Measurements from ENCODE around the gene RIMS1.
"Not testable (repeated sequence)": the region's sequence is repeated elsewhere in the genome, so short reads cannot be mapped to it uniquely, and the experiment has no call there.

The RIMS1 gene

GRCh38 chr6:71977884-71978283 lies 91.5 kb downstream of the RIMS1 start:
- no peak for DNase-seq (ENCODE audit: low read depth in 2 of 2)

- no peak for DNase-seq (ENCODE audit: low read depth in 2 of 2)
Observed at GRCh38 chr6:71979911-71980310, 93.6 kb downstream of the RIMS1 start.

- no peak for DNase-seq (ENCODE audit: low read depth in 2 of 2)
Observed at GRCh38 chr6:71982389-71982788, 96.0 kb downstream of the RIMS1 start.

DNA sequence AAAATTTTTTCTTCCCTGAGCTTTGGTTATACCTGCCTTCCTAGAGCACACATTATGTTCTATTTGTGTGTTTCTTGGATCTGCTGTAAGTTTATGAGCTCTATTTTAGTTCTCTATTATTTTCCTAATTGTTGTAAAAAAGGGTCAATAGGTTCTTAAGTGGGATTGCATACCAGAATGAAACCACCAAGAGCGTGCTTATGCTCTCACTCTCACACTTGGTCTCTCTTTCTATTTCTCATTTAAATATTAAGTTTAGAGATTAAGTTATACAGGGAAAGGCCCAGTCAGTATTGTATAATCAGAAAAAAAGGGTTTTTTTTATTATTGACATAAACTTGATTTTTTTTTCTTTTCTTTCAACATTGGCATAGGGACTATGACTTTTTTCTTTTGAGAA lies 96.8 kb downstream of the RIMS1 start:
- no peak for DNase-seq (ENCODE audit: low read depth in 2 of 2)

DNA sequence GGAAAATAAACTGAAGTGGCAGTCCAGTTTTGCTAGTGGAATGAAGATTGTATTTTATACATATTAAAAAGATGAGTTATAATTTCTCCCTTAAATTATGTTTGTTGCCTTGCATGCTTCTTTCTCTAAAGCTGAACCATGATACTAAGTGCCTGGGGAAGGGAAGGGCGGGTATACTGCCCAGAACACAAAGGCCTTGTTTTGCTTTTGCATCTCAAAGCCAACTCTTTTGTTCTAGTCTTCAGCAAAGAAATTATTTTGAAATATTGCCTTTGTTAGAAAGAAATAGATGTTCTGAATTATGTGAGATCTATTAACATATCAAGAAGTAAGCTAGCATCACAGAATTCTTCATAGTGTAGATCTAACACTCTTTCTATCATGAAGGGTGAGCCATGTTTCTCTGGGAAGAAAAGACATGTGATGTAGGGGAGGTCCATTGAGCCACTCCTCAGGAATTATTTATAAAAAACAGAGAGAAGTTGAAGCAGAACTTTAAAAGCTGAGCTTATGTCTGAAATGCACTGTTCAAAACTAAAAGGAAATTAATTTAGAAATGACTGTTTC lies 108.4 kb downstream of the RIMS1 start:
- DNase-seq (ENCODE audit: low read depth in 2 of 2), result no peak

DNA sequence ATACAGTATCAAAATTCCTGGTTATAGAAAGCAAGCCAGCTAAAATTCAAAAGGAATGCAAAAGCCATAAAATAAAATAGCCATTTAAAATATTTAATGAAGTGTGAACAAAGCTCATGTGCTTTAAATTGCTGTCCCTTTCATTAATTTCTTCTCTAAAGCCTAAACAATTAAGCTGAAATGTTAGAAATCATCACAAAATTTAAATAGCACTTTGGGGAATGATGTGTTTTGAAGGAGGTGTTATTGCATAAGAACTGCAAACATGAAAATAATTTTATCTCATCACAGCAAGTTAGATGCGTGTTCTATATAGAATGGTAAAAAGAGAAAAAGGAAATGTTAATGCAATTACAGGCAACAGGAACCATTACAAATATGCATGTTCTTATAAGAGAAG lies 111.0 kb downstream of the RIMS1 start:
- DNase-seq (ENCODE audit: low read depth in 2 of 2), result no peak

DNA sequence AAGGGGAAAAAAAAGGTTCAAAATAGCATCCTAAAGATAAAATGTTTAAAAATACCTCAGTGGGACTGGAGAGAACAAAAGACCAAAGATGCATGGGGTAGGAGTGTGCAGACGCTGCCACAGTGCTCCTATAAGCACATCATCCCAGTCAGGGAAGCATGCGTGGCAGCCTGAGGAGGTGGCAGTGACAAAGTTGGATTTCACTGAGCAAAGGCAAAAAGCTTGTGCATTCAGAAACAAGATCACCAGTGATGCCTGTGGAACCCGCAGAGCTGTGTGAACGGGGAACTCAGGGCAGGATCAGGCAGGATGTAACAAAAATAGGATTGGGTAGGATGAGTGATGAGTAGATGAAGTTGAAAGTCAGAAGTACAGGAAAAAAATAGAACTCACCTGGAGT lies 116.1 kb downstream of the RIMS1 start:
- no peak for DNase-seq (ENCODE audit: low read depth in 2 of 2)

DNA sequence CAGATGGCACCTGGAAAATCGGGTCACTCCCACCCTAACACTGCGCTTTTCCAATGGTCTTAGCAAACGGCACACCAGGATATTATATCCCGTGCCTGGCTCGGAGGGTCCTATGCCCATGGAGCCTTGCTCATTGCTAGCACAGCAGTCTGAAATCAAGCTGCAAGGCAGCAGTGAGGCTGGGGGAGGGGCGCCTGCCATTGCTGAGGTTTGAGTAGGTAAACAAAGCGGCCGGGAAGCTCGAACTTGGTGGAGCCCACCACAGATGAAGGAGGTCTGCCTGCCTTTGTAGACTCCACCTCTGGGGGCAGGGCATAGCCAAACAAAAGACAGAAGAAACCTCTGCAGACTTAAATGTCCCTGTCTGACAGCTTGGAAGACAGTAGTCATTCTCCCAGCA lies 120.2 kb downstream of the RIMS1 start:
- DNase-seq (ENCODE audit: low read depth in 2 of 2), result not testable (repeated sequence)

- no peak for DNase-seq (ENCODE audit: low read depth in 2 of 2)
Observed at GRCh38 chr6:72022830-72023229, 136.5 kb downstream of the RIMS1 start.

DNA sequence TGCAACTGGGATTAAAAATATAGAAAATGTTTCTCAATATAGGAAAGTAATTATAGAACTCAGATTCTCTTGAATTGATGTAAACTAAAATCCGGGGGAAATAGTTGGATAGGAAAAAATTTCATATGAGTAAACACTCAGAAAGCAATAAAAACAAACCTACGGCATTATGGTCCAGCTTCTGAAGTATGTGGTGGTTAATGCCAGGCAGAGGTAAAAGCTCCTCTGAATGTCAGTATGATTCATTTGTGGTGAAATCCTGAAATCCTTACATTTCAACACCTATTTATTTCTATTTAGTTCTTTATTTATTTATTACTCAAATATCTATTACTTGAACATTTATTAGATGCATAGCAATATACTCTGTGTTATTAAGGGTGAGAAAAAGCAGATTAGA lies 145.1 kb downstream of the RIMS1 start:
- no peak for DNase-seq (ENCODE audit: low read depth in 2 of 2)

- DNase-seq (ENCODE audit: low read depth in 2 of 2), result no peak
Observed at GRCh38 chr6:72032086-72032485, 145.7 kb downstream of the RIMS1 start.

GRCh38 chr6:72035486-72035885 lies 149.1 kb downstream of the RIMS1 start:
- no peak for DNase-seq (ENCODE audit: low read depth in 2 of 2)

GRCh38 chr6:72035966-72036365 lies 149.6 kb downstream of the RIMS1 start:
- DNase-seq (ENCODE audit: low read depth in 2 of 2), result no peak

DNA sequence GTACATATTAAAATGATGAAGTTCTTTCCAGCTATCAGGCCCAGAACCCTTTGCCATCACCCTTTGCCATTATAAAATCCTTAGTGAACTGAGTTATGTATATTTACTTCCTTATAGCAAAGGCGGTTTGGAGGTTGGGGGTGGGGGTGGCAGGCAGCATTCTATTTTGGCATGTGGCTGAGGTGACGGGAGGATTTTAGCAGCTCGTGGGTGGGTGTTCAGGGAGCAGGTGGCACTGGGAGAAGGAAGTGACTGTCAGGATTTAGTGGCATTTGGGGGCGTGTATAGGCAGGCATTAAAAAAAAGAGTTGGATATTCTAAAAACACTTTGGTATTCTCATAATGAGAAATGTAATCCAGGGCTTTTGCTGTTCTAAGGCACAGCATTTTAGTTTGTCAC lies 150.7 kb downstream of the RIMS1 start:
- no peak for DNase-seq (ENCODE audit: low read depth in 2 of 2)

- DNase-seq (ENCODE audit: low read depth in 2 of 2), result no peak
Observed at GRCh38 chr6:72040111-72040510, 153.8 kb downstream of the RIMS1 start.

DNA sequence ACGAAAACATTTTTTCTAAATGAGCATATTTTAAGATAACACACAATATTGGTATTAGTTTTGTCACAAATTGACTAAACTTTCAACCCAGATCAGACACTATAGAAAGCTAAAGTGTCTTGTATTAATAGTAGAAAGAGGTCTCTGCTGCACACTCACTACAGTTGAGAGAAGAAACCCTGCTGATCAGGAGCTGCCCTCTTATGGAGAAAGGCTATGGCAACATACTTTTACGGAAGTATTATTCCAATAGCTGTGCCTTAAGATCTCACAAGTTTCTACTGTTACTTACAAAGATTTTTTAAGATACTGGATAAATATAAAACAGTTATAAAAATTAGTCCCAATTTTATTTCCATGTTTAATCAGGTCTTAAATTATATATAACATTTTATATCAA lies 155.7 kb downstream of the RIMS1 start:
- DNase-seq (ENCODE audit: low read depth in 2 of 2), result no peak

- DNase-seq (ENCODE audit: low read depth in 2 of 2), result no peak
Observed at GRCh38 chr6:72048080-72048479, 161.7 kb downstream of the RIMS1 start.

DNA sequence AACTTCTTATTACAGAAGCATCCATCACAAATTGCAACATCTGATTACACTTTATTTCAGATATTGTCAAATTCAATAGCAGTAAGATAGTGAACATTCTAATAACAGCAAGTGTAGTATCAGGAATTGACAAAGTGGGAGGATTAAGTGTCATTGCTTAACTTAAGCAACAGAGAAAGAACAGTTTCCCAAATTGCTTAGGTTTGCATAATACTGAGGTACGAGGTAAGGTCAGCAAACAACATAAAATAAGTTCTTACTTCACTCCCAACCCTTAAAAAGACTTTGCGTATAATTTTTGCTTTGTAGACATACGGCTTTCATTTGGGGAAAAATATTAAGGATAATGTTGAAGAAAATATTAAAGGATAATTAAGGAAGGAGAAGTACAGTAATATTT lies 163.0 kb downstream of the RIMS1 start:
- no peak for DNase-seq (ENCODE audit: low read depth in 2 of 2)

DNA sequence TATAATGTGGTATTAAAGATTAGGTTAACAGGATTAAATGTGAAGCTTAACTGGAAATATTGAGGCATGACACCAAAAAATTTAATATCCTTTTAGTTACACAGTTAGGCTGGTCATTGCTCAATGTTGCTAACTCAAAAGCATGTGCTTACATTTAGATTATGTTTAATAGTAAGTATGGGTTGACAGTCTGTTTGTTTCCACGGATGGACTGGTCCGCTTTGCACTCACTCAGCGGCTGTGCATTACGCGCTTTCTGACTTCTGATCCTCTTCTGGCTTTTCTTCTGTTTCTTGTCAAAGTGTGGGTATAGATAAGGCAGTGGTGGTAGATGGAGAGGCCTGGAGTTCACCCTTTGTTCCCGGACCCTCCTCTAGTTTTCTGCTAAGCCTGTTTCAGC lies 174.9 kb downstream of the RIMS1 start:
- no peak for DNase-seq (ENCODE audit: low read depth in 2 of 2)

DNA sequence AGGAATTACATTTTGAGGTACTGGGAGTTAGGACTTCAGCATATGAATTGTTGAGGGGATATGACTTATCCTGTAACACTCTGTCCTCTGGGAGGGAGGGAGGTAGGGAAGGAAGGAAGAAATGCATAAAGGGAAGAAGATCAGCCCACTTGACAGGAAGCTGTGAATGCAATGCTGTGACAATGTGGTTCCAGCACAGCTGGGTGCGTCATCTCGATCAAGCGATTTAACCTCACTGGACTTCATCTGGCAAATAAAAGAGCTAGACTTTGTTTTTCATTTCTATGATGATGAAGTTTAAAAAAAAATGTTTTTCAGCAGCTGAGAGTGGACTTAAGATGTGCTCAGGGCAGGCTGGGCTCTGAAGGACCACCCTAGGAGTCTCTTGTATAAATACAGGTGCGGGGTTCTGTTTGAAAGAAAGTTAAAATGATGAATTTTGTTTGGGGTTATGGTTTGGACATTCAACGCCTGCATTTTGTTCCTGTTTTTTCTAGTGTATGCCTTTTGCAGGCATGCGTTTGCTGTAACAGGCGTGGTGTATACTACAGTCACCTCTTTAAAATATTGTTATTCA lies 178.1 kb downstream of the RIMS1 start:
- no peak for DNase-seq (ENCODE audit: low read depth in 2 of 2)

- no peak for DNase-seq (ENCODE audit: low read depth in 2 of 2)
Observed at GRCh38 chr6:72078096-72078495, 191.7 kb downstream of the RIMS1 start.

DNA sequence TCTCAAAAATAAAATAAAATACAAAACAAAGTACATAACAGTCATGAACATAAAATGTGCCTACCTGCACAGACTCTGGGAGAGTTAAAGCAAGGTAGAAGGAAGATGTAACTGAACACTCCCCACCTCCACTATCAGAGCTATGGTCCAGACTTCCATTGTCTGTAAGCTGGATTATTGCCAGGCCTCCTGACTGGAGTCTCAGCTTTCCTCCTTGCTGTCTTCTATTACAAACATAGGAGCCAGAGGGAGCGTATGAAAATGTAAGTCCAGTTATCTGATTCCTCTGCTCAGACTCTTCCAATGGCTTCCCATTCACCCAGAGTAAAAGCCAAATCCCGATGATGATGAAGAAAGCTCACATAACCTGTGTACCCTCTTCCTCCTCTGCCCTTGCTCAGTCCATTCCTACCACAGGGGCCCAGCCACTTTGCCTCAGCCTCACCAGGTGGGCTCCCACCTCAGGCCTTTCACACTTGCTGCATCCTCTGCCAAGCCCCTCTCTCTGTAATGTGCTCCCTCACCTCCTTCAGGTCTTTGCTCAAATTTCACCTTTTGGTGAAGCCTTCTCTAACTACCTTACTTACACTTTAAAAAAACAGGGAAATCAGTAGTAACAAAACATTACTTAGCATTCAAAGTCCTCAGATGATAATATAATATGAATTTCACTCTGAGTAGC lies 194.1 kb downstream of the RIMS1 start:
- no peak for DNase-seq (ENCODE audit: low read depth in 2 of 2)

GRCh38 chr6:72081871-72082270 lies 195.5 kb downstream of the RIMS1 start:
- no peak for DNase-seq (ENCODE audit: low read depth in 2 of 2)

DNA sequence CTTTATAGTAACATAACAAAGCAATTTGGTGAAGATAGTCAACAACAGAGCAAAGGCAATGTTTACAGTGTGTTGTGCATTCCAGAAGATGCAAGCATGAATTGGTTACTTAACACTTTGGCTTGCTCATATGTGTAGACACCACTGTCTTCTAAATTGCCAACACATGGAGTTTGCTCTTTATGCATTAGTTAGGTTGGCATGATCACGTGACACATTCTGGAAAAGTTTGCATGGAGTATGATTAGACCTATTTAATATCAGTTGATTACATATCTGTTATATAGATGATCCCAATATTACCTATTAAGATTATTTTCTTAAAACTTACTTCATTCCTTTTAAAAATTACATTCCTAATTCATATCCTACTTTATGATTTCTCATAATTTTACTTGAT lies 197.6 kb downstream of the RIMS1 start:
- no peak for DNase-seq (ENCODE audit: low read depth in 2 of 2)

Measured in stimulated activated CD8-positive, alpha-beta memory T cell treated with anti-CD3 and anti-CD28 coated beads, Interleukin-15, amount 100 ng/mL, for 4 hours (primary cell).